Measurements from ENCODE around the gene VANGL2. TPM values are rescaled to one million over a fixed set of nuclear protein-coding genes. Genes with fewer than 3 reads are reported as not detected.

Gene VANGL2
- total RNA-seq, 1 donor from 2014 or later = 2.1 TPM

DNA sequence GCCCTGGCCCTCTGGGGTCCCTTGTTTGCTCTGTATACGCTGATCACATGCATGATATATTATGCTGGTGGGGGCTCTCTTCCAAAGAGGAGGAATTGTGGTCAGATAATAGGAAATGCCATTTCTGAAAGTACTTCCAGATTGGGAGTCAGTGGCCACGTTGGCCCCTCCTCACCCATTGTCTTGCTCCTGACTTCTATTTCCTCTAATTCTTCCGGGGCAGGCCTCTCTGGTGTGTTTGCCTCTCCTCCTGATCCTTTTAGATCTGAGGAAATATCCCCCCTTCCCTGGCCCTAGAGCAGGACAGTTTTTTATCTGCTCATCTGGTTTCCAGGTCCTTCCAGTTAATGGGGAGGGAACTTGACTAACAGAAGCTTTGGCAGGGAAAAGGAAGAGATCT, 2.9 kb downstream of the VANGL2 start:
- peaks cover 6% of the 10 kb centered on the region for H3K27me3 ChIP-seq (ENCODE audit: low read depth)
- H3K27ac ChIP-seq (replicated peaks) = peak overlapping the region; percentile 14
- no peaks in the 10 kb centered on the region for H3K9me3 ChIP-seq (replicated peaks)
- H3K4me3 ChIP-seq = no peak overlapping the region
- H3K36me3 ChIP-seq = no peaks in the 10 kb centered on the region
- intact Hi-C loops (cut with micrococcal nuclease) = no loop called here
- no peak for DNase-seq
- H3K4me1 ChIP-seq = peaks cover 55% of the 10 kb centered on the region
- TF ChIP-seq, protein P1, sequence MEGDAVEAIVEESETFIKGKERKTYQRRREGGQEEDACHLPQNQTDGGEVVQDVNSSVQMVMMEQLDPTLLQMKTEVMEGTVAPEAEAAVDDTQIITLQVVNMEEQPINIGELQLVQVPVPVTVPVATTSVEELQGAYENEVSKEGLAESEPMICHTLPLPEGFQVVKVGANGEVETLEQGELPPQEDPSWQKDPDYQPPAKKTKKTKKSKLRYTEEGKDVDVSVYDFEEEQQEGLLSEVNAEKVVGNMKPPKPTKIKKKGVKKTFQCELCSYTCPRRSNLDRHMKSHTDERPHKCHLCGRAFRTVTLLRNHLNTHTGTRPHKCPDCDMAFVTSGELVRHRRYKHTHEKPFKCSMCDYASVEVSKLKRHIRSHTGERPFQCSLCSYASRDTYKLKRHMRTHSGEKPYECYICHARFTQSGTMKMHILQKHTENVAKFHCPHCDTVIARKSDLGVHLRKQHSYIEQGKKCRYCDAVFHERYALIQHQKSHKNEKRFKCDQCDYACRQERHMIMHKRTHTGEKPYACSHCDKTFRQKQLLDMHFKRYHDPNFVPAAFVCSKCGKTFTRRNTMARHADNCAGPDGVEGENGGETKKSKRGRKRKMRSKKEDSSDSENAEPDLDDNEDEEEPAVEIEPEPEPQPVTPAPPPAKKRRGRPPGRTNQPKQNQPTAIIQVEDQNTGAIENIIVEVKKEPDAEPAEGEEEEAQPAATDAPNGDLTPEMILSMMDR (IDR thresholded peaks at IDR 0.05; ENCODE audit: borderline replicate concordance) = no peak

DNA sequence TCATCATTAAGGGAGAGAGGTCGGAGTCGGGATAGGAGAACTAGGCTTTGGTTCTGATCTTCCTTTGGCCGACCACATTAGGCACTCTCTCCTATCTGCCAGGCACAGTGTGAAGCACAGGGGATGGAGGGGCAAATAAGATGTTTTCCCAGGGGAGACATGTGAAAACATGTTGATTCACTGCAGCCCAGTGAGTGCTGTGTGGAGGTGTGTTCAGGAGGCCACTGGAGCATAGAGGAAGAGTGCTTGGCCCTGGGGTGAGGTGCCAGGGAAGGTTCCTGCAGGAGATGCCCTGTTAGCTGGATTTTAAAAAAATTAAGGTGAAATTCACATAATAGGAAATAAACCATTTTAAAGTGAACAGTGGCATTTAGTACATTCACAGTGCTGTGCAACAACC, 3.7 kb downstream of the VANGL2 start:
- Histone ChIP-seq H3K4me1 (peaks cover 55% of the 10 kb centered on the region), H3K27me3 (ENCODE audit: low read depth) (peaks cover 6% of the 10 kb centered on the region), H3K4me3 (no peak overlapping the region), H3K27ac (replicated peaks) (no peak overlapping the region), H3K36me3 (no peaks in the 10 kb centered on the region), H3K9me3 (replicated peaks) (no peaks in the 10 kb centered on the region)
- intact Hi-C loops (cut with micrococcal nuclease) = no loop called here
- DNase-seq = no peak
- TF ChIP-seq, protein P1 (IDR thresholded peaks at IDR 0.05; ENCODE audit: borderline replicate concordance) = no peak

DNA sequence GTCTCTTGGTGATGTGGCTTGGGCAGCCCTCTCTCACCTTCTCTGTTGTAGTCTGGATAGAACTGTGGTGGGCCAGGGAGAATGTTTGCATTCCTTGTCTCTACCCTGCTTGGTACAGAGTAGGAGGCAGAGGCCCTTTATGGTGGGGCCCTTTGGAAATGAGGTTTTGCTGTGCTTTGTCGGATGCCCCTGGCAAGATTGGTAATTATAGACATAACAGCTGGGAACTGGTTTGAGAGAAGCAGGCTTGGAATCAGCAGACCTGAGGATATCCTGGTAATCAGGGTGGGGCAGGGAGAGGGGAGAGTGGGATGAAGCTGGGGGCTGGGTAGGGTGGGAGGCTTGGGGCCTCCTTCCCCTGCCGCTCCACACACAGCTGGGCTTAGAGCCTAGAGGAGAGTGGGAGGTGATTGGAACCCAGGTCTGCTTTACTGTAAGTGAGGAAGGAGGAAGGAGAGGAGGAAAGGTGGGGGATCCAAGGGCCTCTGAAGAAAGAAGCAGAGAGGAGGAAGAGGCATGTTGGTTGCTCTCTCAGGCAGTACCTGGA, 5.0 kb downstream of the VANGL2 start:
- no peak overlapping the region for H3K4me3 ChIP-seq
- no peaks in the 10 kb centered on the region for H3K36me3 ChIP-seq
- no peaks in the 10 kb centered on the region for H3K9me3 ChIP-seq (replicated peaks)
- intact Hi-C loops (cut with micrococcal nuclease) = no loop called here
- no peak overlapping the region for H3K27ac ChIP-seq (replicated peaks)
- TF ChIP-seq, protein P1 (IDR thresholded peaks at IDR 0.05; ENCODE audit: borderline replicate concordance) = no peak
- H3K27me3 ChIP-seq (ENCODE audit: low read depth) = peaks cover 6% of the 10 kb centered on the region
- peaks cover 46% of the 10 kb centered on the region for H3K4me1 ChIP-seq
- DNase-seq = no peak

DNA sequence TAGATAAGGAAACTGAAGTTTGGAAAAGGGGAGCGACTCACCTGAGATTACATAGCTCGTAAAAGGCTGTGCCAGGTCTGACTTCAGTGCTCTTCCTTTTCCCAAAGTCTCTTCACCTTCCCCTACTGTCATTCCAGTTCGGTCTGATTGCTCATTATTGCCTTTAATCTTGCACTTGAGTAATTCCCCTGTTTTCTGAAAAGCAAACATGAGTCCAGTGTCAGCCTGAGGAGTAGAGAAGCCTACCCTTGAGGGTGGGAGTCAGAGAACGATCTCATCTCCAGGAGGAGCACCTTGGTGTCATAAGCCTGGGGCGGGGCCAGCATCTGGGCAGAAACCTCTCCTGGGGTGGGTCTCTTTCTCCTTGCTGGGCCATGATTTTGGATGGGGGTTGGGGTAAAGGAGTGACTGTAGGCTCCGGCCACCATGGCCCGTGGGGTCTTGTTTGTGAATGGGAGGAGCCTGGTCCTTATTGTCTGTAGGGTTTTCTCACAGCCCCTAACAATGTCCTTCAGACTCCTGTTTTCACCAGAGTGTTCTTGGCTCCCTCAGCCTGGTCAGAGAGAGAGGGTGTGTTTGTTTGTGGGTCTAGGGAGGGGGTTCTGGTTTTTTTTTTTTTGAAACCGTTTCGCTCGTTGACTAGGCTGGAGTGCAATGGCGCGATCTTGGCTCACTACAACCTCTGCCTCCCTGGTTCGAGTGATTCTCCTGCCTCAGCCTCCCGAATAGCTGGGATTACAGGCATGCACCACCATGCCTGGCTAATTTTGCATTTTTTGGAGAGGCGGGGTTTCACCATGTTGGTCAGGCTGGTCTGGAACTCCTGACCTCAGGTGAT, 6.0 kb downstream of the VANGL2 start:
- H3K4me3 ChIP-seq = no peak overlapping the region
- H3K9me3 ChIP-seq (replicated peaks) = no peaks in the 10 kb centered on the region
- no peaks in the 10 kb centered on the region for H3K36me3 ChIP-seq
- no peak overlapping the region for H3K27ac ChIP-seq (replicated peaks)
- DNase-seq = no peak
- intact Hi-C loops (cut with micrococcal nuclease) = no loop called here
- H3K27me3 ChIP-seq (ENCODE audit: low read depth) = peaks cover 4% of the 10 kb centered on the region
- TF ChIP-seq, protein P1 (IDR thresholded peaks at IDR 0.05; ENCODE audit: borderline replicate concordance) = no peak
- H3K4me1 ChIP-seq = peaks cover 37% of the 10 kb centered on the region

DNA sequence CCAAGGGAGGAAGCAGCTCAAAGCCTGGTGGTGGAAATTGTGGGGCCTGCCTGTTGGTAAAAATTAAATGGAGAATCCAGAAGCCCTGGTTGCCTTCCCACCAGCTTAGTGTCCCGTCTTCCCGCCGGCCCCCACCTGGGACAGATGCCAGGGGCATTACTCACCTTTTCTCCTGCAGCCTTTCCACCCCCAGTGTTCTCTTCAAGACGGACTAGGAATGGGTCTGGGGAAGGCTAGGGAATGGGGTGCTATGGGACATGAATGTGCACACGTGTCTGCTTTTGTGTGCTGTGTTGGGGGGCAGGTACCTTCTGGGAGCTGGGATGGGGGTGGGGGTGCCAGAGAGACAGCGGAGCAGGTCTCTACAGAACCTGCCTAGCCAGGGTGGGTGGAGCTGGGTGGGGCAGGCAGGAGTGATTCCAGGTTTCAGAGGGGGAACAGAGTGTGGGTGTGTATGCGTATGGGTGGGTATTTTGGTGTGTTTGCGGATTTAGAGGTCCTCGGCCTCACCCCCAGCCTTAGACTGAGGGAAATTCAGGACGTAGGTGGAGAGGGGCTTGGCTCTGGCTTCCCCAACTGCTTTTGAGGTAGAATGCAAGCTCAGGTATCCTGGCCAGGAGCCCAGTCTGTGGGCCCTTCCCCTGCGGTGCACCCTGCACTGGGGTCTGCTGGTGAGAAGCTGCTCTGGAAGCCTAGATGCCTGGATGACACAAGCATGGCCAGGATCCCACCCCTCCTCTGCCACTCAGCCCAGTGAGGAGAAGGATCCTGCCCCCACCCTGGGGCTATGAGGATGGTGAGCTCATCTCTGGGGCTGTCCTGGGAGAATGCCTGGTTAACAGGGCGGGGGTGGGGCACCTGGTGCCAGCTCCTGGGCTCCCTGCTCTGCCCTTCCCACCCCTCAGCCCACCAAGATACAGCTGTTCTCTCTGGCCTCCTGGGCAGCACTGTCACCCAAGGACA, 7.8 kb downstream of the VANGL2 start:
- no peaks in the 10 kb centered on the region for H3K9me3 ChIP-seq (replicated peaks)
- no peak for DNase-seq
- H3K36me3 ChIP-seq = no peaks in the 10 kb centered on the region
- no peak overlapping the region for H3K27ac ChIP-seq (replicated peaks)
- no peak overlapping the region for H3K4me3 ChIP-seq
- intact Hi-C loops (cut with micrococcal nuclease) = no loop called here
- peaks cover 22% of the 10 kb centered on the region for H3K4me1 ChIP-seq
- TF ChIP-seq, protein P1 (IDR thresholded peaks at IDR 0.05; ENCODE audit: borderline replicate concordance) = no peak
- H3K27me3 ChIP-seq (ENCODE audit: low read depth) = no peaks in the 10 kb centered on the region
